Liver (tissue), 9 donors: ENCODE measurements around the gene ARHGAP10. TPM values are rescaled to one million over a fixed set of nuclear protein-coding genes. Genes with fewer than 3 reads are reported as not detected.

Source experiments
- DNase-seq: peaks from one replicate; pipeline ENCODE4 v3.0.0-alpha.2; 2017; ENCODE audit warnings: low spot score
- H3K27ac ChIP-seq, 2 donors: one replicate each; pipeline ENCODE4 v1.7.0; 2013; ENCODE audit warnings: inconsistent platforms in 2 of 2, low read length in 2 of 2, control low read depth in 1 of 2, low read depth in 1 of 2, mild to moderate bottlenecking in 1 of 2
- H3K27me3 ChIP-seq, 4 donors: one replicate each; pipeline versions ENCODE4 v1.6.1 to v1.7.0; 2013; ENCODE audit warnings: low read length in 3 of 4, inconsistent platforms in 1 of 4, mild to moderate bottlenecking in 1 of 4, moderate library complexity in 1 of 4; ENCODE audit not compliant: control insufficient read depth in 4 of 4, insufficient read depth in 4 of 4
- H3K36me3 ChIP-seq, 4 donors: one replicate each; pipeline versions ENCODE4 v1.6.1 to v1.7.0; 2013; ENCODE audit warnings: low read length in 3 of 4, mild to moderate bottlenecking in 3 of 4, low read depth in 1 of 4, moderate library complexity in 1 of 4; ENCODE audit not compliant: control insufficient read depth in 4 of 4, insufficient read depth in 3 of 4
- H3K4me1 ChIP-seq, 4 donors: one replicate each; pipeline versions ENCODE4 v1.6.1 to v1.7.0; 2013; ENCODE audit warnings: low read length in 3 of 4, mild to moderate bottlenecking in 3 of 4, moderate library complexity in 1 of 4; ENCODE audit not compliant: control insufficient read depth in 4 of 4, insufficient read depth in 4 of 4
- H3K4me3 ChIP-seq, 3 donors: one replicate each; pipeline versions ENCODE4 v1.6.1 to v1.7.0; 2013; ENCODE audit warnings: low read length in 3 of 3, control low read depth in 1 of 3, low read depth in 1 of 3, mild to moderate bottlenecking in 1 of 3
- H3K9ac ChIP-seq, 2 donors: one replicate each; pipeline ENCODE4 v1.7.0; 2013; ENCODE audit warnings: low read length in 2 of 2, mild to moderate bottlenecking in 2 of 2, moderate library complexity in 2 of 2, control low read depth in 1 of 2, low read depth in 1 of 2
- H3K9me3 ChIP-seq, 4 donors: one replicate each; pipeline versions ENCODE4 v1.6.1 to v1.7.0; 2013; ENCODE audit warnings: low read length in 3 of 4; ENCODE audit not compliant: control insufficient read depth in 4 of 4
- EGR1 ChIP-seq, 2 donors: IDR thresholded peaks; 2 replicates each; pipeline ENCODE4 v1.6.1; 2016 to 2018; ENCODE audit warnings: antibody characterized with exemption in 2 of 2, low read depth in 2 of 2
- FOXA1 ChIP-seq: IDR thresholded peaks from 2 replicates; pipeline ENCODE4 v1.6.1; 2016; ENCODE audit warnings: antibody characterized with exemption
- FOXA2 ChIP-seq: IDR thresholded peaks from 2 replicates; pipeline ENCODE4 v1.6.1; 2016; ENCODE audit warnings: antibody characterized with exemption
- HNF4A ChIP-seq, 2 donors: conservative IDR thresholded peaks; 2 replicates each; pipeline ENCODE4 v1.6.1; 2016; ENCODE audit warnings: antibody characterized with exemption in 2 of 2, mild to moderate bottlenecking in 2 of 2
- HNF4G ChIP-seq: IDR thresholded peaks from 2 replicates; pipeline ENCODE4 v1.6.1; 2016; ENCODE audit warnings: antibody characterized with exemption
- NR2F2 ChIP-seq: IDR thresholded peaks from 2 replicates; pipeline ENCODE4 v1.6.1; 2016; ENCODE audit warnings: antibody characterized with exemption
- RAD21 ChIP-seq, 2 donors: IDR thresholded peaks; 2 replicates each; pipeline ENCODE4 v1.6.1; 2016; ENCODE audit warnings: antibody characterized with exemption in 2 of 2, mild to moderate bottlenecking in 2 of 2
- SP1 ChIP-seq: IDR thresholded peaks from 2 replicates; pipeline ENCODE4 v1.6.1; 2018; ENCODE audit warnings: antibody characterized with exemption, mild to moderate bottlenecking
- TAF1 ChIP-seq: conservative IDR thresholded peaks from 2 replicates; pipeline ENCODE4 v1.6.1; 2016; ENCODE audit warnings: antibody characterized with exemption, mild to moderate bottlenecking
- YY1 ChIP-seq: IDR thresholded peaks from 2 replicates; pipeline ENCODE4 v1.6.1; 2016; ENCODE audit warnings: antibody characterized with exemption, mild to moderate bottlenecking
- WGBS: extraction: QIAGEN DNeasy Blood & Tissue Kit; methylation state at CpG from one replicate; pipeline ENCODE4 v1.1.7; 2013; 5-methylcytosine and 5-hydroxymethylcytosine counted together
- polyA plus RNA-seq, 2 donors: library from polyadenylated mRNA; stranded (reverse) in 1 of 2; unstranded in 1 of 2; fragments of 200-250 nt in 1 of 2; fragments of >200 nt in 1 of 2; fragmentation: Nextera tagmentation in 1 of 2; extraction: Ambion mirVana in 1 of 2; gene quantifications; one replicate each; pipeline versions ENCODE4 v1.2.1 to v1.2.3, GENCODE V29; 2013 to 2015
- total RNA-seq, 2 donors: library from RNA; depleted of rRNA; stranded (reverse); fragments of >200 nt; gene quantifications; one replicate each; pipeline ENCODE4 v1.2.3, GENCODE V29; 2014
- TF ChIP-seq, protein P1 (sequence below): IDR thresholded peaks from 2 replicates; pipeline ENCODE4 v1.6.1; 2016; ENCODE audit warnings: antibody characterized with exemption
- TF ChIP-seq, protein P2 (sequence below): IDR thresholded peaks from 2 replicates; pipeline ENCODE4 v1.6.1; 2016; ENCODE audit warnings: antibody characterized with exemption, mild to moderate bottlenecking
- TF ChIP-seq, protein P3 (sequence below): fragments of 150-350 bp; IDR thresholded peaks from 2 replicates; pipeline ENCODE4 v1.5.1; 2017; ENCODE audit warnings: improper control_type of control experiment, low read depth, low read length; ENCODE audit not compliant: missing input control
- donor health status: healthy.
- donor health status: healthy.
- donor health status: healthy.
- donor health status: healthy.
- donor health status: healthy.

ARHGAP10 gene
- total and polyA plus RNA-seq, 4 donors = 1.5 to 13.0 (median 4.3) TPM

DNA sequence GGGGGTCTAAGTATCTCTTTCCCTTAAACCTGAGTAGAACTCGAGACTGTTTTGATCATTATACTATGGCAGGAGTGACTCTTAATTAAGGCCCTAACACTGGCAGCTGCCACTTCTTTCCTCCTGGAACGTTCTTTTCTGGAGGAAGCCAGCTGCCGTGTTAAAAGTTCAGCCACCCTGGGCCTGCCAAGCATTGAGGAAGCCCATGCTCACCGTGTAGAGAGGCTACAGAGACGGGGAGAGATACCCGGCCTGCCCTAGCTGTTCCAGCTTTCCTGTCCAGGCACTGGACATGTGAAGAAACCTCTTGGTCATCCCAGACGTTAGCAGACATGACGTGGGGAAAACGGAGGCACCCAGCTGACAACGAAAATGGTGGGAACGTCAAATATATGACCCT is 274.1 kb downstream of the ARHGAP10 start (continued):
- TF ChIP-seq SP1 = no peak

DNA sequence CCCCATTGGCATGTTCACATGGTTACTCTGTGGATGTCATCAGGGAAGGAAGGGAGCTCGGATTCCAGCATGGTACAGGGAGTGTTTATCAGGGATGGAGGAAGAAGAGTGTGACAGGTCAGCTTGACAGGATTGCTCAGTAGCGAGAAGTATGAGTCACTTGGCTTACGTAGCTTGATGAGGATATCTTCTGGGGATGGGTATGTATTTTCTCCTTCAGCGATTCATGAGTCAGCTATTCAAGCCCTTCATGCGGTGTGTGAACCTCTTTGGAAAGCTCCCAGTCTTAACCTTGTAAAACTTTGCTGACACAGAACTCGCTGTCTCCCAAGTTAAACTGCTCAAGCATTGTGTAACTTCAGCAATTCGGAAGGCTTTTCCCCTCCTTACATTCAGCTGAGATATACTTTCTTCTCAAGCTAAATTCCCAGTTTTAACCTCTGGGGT is 275.4 kb downstream of the ARHGAP10 start:
- H3K27ac ChIP-seq = no peak overlapping the region
- no peak overlapping the region for H3K4me3 ChIP-seq
- TF ChIP-seq HNF4A (conservative IDR thresholded peaks at IDR 0.05) = no peak
- no peak for TF ChIP-seq TAF1
- TF ChIP-seq SP1 = no peak
- TF ChIP-seq, protein P1, sequence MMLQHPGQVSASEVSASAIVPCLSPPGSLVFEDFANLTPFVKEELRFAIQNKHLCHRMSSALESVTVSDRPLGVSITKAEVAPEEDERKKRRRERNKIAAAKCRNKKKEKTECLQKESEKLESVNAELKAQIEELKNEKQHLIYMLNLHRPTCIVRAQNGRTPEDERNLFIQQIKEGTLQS = no peak
- no peak for TF ChIP-seq EGR1 (IDR thresholded peaks at IDR 0.05; ENCODE audit: low read depth in 2 of 2)
- TF ChIP-seq HNF4G = no peak
- TF ChIP-seq NR2F2 = no peak
- TF ChIP-seq FOXA2 = no peak
- TF ChIP-seq, protein P2, sequence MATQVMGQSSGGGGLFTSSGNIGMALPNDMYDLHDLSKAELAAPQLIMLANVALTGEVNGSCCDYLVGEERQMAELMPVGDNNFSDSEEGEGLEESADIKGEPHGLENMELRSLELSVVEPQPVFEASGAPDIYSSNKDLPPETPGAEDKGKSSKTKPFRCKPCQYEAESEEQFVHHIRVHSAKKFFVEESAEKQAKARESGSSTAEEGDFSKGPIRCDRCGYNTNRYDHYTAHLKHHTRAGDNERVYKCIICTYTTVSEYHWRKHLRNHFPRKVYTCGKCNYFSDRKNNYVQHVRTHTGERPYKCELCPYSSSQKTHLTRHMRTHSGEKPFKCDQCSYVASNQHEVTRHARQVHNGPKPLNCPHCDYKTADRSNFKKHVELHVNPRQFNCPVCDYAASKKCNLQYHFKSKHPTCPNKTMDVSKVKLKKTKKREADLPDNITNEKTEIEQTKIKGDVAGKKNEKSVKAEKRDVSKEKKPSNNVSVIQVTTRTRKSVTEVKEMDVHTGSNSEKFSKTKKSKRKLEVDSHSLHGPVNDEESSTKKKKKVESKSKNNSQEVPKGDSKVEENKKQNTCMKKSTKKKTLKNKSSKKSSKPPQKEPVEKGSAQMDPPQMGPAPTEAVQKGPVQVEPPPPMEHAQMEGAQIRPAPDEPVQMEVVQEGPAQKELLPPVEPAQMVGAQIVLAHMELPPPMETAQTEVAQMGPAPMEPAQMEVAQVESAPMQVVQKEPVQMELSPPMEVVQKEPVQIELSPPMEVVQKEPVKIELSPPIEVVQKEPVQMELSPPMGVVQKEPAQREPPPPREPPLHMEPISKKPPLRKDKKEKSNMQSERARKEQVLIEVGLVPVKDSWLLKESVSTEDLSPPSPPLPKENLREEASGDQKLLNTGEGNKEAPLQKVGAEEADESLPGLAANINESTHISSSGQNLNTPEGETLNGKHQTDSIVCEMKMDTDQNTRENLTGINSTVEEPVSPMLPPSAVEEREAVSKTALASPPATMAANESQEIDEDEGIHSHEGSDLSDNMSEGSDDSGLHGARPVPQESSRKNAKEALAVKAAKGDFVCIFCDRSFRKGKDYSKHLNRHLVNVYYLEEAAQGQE = no peak
- H3K9me3 ChIP-seq = no peaks in the 10 kb centered on the region
- H3K27me3 ChIP-seq = no peaks in the 10 kb centered on the region
- H3K9ac ChIP-seq = no peak overlapping the region
- no peaks in the 10 kb centered on the region for H3K4me1 ChIP-seq
- no peak for DNase-seq
- no peaks in the 10 kb centered on the region for H3K36me3 ChIP-seq
- 78% methylated on average over 7 of the region's 7 CpGs for WGBS

DNA sequence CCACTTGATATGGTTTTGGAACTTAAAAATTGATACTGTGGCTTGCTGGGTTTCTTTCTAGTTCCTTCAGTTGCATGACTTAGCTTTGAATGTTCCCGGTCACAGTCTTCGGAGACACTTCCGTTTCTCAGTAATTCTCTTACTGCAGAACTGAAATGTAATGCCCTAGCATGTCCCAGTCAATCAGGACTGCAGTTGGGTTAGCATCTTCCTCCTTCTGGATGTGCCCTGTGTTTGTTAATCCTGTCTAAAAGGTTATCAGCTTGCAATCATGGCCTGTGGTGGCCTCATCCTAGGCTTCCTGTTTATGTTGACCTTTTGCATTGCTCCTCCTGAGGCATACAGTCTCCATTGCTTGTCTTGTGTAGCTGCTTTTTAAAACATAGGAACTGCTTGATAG is 275.9 kb downstream of the ARHGAP10 start:
- H3K9ac ChIP-seq = no peak overlapping the region
- H3K4me1 ChIP-seq = no peaks in the 10 kb centered on the region
- WGBS = 75% methylated on average over 3 of the region's 3 CpGs
- TF ChIP-seq YY1 = no peak
- TF ChIP-seq FOXA1 = no peak
- TF ChIP-seq, protein P2 = no peak
- no peak for TF ChIP-seq RAD21 (IDR thresholded peaks at IDR 0.05)
- TF ChIP-seq HNF4G = no peak
- TF ChIP-seq, protein P3, sequence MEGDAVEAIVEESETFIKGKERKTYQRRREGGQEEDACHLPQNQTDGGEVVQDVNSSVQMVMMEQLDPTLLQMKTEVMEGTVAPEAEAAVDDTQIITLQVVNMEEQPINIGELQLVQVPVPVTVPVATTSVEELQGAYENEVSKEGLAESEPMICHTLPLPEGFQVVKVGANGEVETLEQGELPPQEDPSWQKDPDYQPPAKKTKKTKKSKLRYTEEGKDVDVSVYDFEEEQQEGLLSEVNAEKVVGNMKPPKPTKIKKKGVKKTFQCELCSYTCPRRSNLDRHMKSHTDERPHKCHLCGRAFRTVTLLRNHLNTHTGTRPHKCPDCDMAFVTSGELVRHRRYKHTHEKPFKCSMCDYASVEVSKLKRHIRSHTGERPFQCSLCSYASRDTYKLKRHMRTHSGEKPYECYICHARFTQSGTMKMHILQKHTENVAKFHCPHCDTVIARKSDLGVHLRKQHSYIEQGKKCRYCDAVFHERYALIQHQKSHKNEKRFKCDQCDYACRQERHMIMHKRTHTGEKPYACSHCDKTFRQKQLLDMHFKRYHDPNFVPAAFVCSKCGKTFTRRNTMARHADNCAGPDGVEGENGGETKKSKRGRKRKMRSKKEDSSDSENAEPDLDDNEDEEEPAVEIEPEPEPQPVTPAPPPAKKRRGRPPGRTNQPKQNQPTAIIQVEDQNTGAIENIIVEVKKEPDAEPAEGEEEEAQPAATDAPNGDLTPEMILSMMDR = no peak
- no peak for TF ChIP-seq FOXA2
- H3K27me3 ChIP-seq = no peaks in the 10 kb centered on the region
- no peak overlapping the region for H3K4me3 ChIP-seq
- no peak for DNase-seq
- no peak overlapping the region for H3K27ac ChIP-seq
- H3K9me3 ChIP-seq = no peaks in the 10 kb centered on the region
- no peaks in the 10 kb centered on the region for H3K36me3 ChIP-seq
